Neural cell (in vitro differentiated cells): Measurements from ENCODE around the gene SFRP2.

Experiments
- EP300 ChIP-seq: fragments of 450-650 bp; conservative IDR thresholded peaks from 2 replicates; pipeline ENCODE4 v1.6.1; 2014; ENCODE audit warnings: antibody characterized with exemption, mild to moderate bottlenecking, moderate library complexity; ENCODE audit not compliant: poor library complexity, severe bottlenecking
- EZH2 ChIP-seq: fragments of 200-600, 300-800 bp; shearing (Covaris generic), sonication (generic); IDR thresholded peaks from 2 replicates; pipeline ENCODE4 v1.6.1; 2014; ENCODE audit warnings: antibody characterized with exemption, low read length, borderline replicate concordance, mild to moderate bottlenecking; ENCODE audit not compliant: insufficient read depth, poor library complexity, severe bottlenecking
- MXI1 ChIP-seq: fragments of 450-650 bp; conservative IDR thresholded peaks from 2 replicates; pipeline ENCODE4 v1.6.1; 2014; ENCODE audit warnings: antibody characterized with exemption, mild to moderate bottlenecking; ENCODE audit not compliant: poor library complexity, severe bottlenecking
- POLR2AphosphoS5 ChIP-seq: IDR thresholded peaks from 2 replicates; pipeline ENCODE4 v1.6.1; 2012
- RAD21 ChIP-seq: fragments of 450-650 bp; conservative IDR thresholded peaks from 2 replicates; pipeline ENCODE4 v1.6.1; 2014; ENCODE audit warnings: antibody characterized with exemption, mild to moderate bottlenecking, moderate library complexity
- SMC3 ChIP-seq: fragments of 450-650 bp; conservative IDR thresholded peaks from 2 replicates; pipeline ENCODE4 v1.6.1; 2014; ENCODE audit warnings: antibody characterized with exemption, mild to moderate bottlenecking, moderate library complexity; ENCODE audit not compliant: poor library complexity
- TAF1 ChIP-seq: IDR thresholded peaks from 2 replicates; pipeline ENCODE4 v1.6.1; 2012; ENCODE audit warnings: low read depth
- TF ChIP-seq, protein P1 (sequence below): fragments of 450-650 bp; IDR thresholded peaks from 2 replicates; pipeline ENCODE4 v1.5.1; 2014; ENCODE audit warnings: antibody characterized with exemption, mild to moderate bottlenecking, moderate library complexity; ENCODE audit not compliant: poor library complexity, severe bottlenecking
- TF ChIP-seq, protein P2 (sequence below): IDR thresholded peaks from 2 replicates; pipeline ENCODE4 v1.6.1; 2012; ENCODE audit warnings: borderline replicate concordance

DNA sequence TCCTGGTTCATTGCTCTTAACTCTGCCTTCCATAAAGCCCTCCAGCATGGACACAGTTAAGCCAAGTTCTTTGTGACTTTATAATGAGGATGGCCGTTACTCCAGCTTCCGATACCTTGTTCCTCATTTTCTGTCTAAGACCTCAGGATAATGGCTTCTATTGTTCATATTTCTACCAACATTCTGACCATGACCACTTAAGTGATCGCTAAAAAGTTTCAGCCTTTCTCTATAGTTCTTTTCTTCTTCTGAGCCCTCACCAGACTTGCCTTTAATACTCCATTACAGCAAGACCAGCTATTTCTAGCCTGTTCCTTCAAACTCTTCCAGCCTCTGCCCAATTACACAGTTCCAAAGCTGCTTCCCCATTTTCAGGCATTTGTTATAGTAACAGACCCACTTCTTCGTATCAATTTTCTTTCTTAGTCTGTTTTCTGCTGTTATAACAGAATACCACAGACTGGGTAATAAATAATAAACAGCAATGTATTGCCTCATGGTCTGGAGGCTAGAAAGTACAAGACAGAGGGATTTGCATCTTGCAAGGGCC, 41.4 kb downstream of the SFRP2 start:
- TF ChIP-seq, protein P1, sequence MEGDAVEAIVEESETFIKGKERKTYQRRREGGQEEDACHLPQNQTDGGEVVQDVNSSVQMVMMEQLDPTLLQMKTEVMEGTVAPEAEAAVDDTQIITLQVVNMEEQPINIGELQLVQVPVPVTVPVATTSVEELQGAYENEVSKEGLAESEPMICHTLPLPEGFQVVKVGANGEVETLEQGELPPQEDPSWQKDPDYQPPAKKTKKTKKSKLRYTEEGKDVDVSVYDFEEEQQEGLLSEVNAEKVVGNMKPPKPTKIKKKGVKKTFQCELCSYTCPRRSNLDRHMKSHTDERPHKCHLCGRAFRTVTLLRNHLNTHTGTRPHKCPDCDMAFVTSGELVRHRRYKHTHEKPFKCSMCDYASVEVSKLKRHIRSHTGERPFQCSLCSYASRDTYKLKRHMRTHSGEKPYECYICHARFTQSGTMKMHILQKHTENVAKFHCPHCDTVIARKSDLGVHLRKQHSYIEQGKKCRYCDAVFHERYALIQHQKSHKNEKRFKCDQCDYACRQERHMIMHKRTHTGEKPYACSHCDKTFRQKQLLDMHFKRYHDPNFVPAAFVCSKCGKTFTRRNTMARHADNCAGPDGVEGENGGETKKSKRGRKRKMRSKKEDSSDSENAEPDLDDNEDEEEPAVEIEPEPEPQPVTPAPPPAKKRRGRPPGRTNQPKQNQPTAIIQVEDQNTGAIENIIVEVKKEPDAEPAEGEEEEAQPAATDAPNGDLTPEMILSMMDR, result no peak
- TF ChIP-seq EP300, result no peak
- TF ChIP-seq, protein P2, sequence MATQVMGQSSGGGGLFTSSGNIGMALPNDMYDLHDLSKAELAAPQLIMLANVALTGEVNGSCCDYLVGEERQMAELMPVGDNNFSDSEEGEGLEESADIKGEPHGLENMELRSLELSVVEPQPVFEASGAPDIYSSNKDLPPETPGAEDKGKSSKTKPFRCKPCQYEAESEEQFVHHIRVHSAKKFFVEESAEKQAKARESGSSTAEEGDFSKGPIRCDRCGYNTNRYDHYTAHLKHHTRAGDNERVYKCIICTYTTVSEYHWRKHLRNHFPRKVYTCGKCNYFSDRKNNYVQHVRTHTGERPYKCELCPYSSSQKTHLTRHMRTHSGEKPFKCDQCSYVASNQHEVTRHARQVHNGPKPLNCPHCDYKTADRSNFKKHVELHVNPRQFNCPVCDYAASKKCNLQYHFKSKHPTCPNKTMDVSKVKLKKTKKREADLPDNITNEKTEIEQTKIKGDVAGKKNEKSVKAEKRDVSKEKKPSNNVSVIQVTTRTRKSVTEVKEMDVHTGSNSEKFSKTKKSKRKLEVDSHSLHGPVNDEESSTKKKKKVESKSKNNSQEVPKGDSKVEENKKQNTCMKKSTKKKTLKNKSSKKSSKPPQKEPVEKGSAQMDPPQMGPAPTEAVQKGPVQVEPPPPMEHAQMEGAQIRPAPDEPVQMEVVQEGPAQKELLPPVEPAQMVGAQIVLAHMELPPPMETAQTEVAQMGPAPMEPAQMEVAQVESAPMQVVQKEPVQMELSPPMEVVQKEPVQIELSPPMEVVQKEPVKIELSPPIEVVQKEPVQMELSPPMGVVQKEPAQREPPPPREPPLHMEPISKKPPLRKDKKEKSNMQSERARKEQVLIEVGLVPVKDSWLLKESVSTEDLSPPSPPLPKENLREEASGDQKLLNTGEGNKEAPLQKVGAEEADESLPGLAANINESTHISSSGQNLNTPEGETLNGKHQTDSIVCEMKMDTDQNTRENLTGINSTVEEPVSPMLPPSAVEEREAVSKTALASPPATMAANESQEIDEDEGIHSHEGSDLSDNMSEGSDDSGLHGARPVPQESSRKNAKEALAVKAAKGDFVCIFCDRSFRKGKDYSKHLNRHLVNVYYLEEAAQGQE, result no peak
- TF ChIP-seq TAF1, result no peak
- no peak for TF ChIP-seq MXI1
- TF ChIP-seq EZH2, result no peak
- no peak for TF ChIP-seq POLR2AphosphoS5
- no peak for TF ChIP-seq SMC3
- no peak for TF ChIP-seq RAD21
